NT2/D1 (cell line): ENCODE results near the gene YTHDC1.

Experiments
- DNase-seq: peaks from one replicate; pipeline ENCODE4 v3.0.0-alpha.2; 2011; ENCODE audit warnings: low read depth, low spot score
- H3K27me3 ChIP-seq: 2 replicates; pipeline ENCODE4 v1.6.0; 2011; ENCODE audit warnings: mild to moderate bottlenecking; ENCODE audit not compliant: insufficient read length, insufficient read depth
- H3K36me3 ChIP-seq: 2 replicates; pipeline ENCODE4 v1.6.1; 2011; ENCODE audit warnings: mild to moderate bottlenecking, low read length, mixed read lengths; ENCODE audit not compliant: insufficient read depth, insufficient read length
- H3K4me1 ChIP-seq: 2 replicates; pipeline ENCODE4 v1.5.1; 2011; ENCODE audit not compliant: insufficient read depth, insufficient read length
- H3K4me3 ChIP-seq: 2 replicates; pipeline ENCODE4 v1.5.1; 2011; ENCODE audit warnings: low read depth; ENCODE audit not compliant: insufficient read length
- H3K9ac ChIP-seq: 2 replicates; pipeline ENCODE4 v1.6.0; 2011; ENCODE audit warnings: low read depth; ENCODE audit not compliant: insufficient read length
- H3K9me3 ChIP-seq: 2 replicates; pipeline ENCODE4 v1.5.1; 2011; ENCODE audit warnings: mild to moderate bottlenecking, low read length; ENCODE audit not compliant: insufficient read depth
- SUZ12 ChIP-seq: IDR thresholded peaks from 2 replicates; pipeline ENCODE4 v1.6.1; 2011; ENCODE audit not compliant: insufficient read length, insufficient read depth; ENCODE audit errors: extremely low read depth
- YY1 ChIP-seq: IDR thresholded peaks from 2 replicates; pipeline ENCODE4 v1.6.1; 2011; ENCODE audit not compliant: insufficient read length, insufficient read depth
- ZNF274 ChIP-seq: IDR thresholded peaks from 2 replicates; pipeline ENCODE4 v1.6.1; 2011; ENCODE audit warnings: mild to moderate bottlenecking, low read depth, low read length

YTHDC1 gene

DNA sequence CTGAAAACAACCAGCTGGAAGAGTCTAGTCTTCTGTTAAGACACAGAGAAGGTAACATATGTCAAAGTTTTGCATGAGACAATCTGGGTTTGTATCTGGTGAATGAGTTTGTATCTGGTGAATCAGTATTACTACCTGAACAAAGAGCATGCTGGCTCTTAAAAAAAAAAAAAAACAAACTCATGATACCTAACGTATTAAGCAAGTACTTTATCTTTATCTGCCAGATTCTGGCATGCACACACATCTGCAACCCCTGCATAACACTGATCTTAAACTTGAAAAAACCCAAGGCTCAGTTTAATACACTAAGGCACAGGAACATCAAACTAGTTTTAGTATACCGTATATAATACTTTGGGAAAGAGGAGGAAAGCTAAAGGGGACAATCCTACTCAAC is 5.8 kb downstream of the YTHDC1 start:
- DNase-seq, result no peak
- no peaks in the 10 kb centered on the region for H3K9me3 ChIP-seq
- H3K4me3 ChIP-seq, result no peak overlapping the region
- no peaks in the 10 kb centered on the region for H3K27me3 ChIP-seq
- no peak overlapping the region for H3K9ac ChIP-seq
- no peaks in the 10 kb centered on the region for H3K4me1 ChIP-seq
- H3K36me3 ChIP-seq, result peaks cover 19% of the 10 kb centered on the region
- TF ChIP-seq YY1 (no peak), SUZ12 (no peak), ZNF274 (no peak)

GRCh38 chr4:68342134-68342533 is 7.8 kb downstream of the YTHDC1 start:
- no peak overlapping the region for H3K4me3 ChIP-seq
- no peak overlapping the region for H3K9ac ChIP-seq
- no peak for DNase-seq
- H3K36me3 ChIP-seq, result peaks cover 26% of the 10 kb centered on the region
- H3K4me1 ChIP-seq, result no peaks in the 10 kb centered on the region
- H3K27me3 ChIP-seq, result no peaks in the 10 kb centered on the region
- no peaks in the 10 kb centered on the region for H3K9me3 ChIP-seq
- TF ChIP-seq ZNF274 (no peak), YY1 (no peak), SUZ12 (no peak)

DNA sequence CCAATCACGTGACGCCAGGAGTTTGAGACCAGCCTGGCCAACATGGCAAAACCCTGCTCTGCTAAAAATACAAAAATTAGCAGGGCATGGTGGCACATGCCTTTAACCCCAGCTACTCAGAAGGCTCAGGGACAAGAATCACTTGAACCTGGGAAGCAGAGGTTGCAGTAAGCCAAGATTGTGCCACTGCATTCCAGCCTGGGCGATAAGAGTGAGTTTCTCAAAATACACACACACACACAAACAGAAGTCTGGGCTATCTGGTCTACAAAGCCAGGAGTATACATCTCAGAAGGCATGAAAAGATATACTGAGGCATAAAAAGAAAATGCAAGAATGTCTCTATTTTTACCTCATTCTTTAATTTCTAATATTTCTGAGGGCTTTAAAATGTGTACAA is 11.3 kb downstream of the YTHDC1 start:
- TF ChIP-seq ZNF274, result no peak
- TF ChIP-seq SUZ12, result no peak
- TF ChIP-seq YY1, result no peak
- DNase-seq, result no peak
- H3K4me1 ChIP-seq, result no peaks in the 10 kb centered on the region
- peaks cover 47% of the 10 kb centered on the region for H3K36me3 ChIP-seq
- H3K9ac ChIP-seq, result no peak overlapping the region
- H3K4me3 ChIP-seq, result no peak overlapping the region
- H3K9me3 ChIP-seq, result no peaks in the 10 kb centered on the region
- H3K27me3 ChIP-seq, result no peaks in the 10 kb centered on the region

DNA sequence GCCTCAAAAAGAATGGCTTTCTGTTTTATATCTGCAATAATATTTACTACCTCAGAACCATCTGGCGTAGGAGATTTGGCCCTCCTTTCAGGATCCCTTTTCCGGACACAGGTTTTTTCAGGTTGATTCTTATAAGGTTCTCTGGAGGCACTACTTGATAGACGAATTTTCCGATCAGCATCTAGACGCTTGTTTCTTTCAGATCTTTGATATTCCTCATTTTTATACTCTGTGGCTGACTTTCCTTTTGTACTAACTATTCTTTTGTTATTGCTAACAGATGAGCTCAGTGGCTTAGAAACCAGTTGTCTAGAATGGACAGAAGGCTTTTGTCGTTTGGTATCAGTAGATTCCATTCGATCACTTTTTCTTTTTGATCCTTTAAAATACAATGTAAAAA is 12.4 kb downstream of the YTHDC1 start:
- Histone ChIP-seq H3K4me1 (no peaks in the 10 kb centered on the region), H3K36me3 (peaks cover 58% of the 10 kb centered on the region), H3K4me3 (no peak overlapping the region), H3K9ac (no peak overlapping the region), H3K9me3 (no peaks in the 10 kb centered on the region), H3K27me3 (no peaks in the 10 kb centered on the region)
- TF ChIP-seq ZNF274, result no peak
- DNase-seq, result no peak

- no peak overlapping the region for H3K9ac ChIP-seq
- peaks cover 57% of the 10 kb centered on the region for H3K36me3 ChIP-seq
- H3K4me1 ChIP-seq, result no peaks in the 10 kb centered on the region
- no peaks in the 10 kb centered on the region for H3K9me3 ChIP-seq
- DNase-seq, result no peak
- H3K27me3 ChIP-seq, result no peaks in the 10 kb centered on the region
- no peak overlapping the region for H3K4me3 ChIP-seq
- TF ChIP-seq YY1 (no peak), SUZ12 (no peak), ZNF274 (no peak)
Measured at GRCh38 chr4:68337004-68337403, 12.9 kb downstream of the YTHDC1 start.

DNA sequence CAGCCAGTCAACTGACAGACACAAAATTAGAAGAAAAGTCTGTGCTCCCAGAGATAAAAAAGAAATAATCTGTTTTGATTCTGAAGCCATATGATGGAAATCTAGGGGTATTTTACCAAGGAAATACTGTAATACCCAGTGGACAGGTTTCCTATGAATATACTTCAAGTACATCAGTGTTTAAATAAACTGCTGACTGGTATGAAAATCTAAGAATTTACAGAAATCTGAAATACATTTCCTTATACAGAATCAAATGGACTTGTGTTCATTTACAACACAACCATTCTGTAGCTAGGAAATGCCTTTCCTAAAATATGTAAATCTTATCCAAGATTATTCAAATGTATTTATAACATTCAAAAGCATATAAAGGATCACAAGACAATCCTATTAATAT is 13.4 kb downstream of the YTHDC1 start:
- Histone ChIP-seq H3K27me3 (no peaks in the 10 kb centered on the region), H3K4me3 (no peak overlapping the region), H3K9ac (no peak overlapping the region), H3K4me1 (no peaks in the 10 kb centered on the region), H3K36me3 (peaks cover 58% of the 10 kb centered on the region), H3K9me3 (no peaks in the 10 kb centered on the region)
- TF ChIP-seq ZNF274 (no peak), YY1 (no peak), SUZ12 (no peak)
- DNase-seq, result no peak

DNA sequence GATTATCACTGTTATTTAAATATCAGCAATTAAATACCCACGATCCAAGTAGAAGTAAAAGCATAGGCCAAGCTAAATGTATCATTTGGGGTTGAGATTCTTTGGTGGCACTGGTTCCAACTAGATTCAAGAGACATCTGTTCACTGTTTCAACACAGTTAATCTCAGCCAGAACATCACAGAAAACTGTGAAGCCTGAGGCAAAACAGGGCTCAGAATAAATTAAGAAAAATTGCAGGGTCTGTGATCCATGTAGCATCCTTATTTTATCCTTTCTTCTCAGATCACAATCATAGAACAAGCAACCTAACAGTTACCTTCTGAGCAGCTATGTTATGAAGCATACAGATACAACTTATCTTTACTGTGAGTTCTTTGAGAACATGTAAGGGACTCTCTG is 23.7 kb downstream of the YTHDC1 start:
- H3K9ac ChIP-seq, result no peak overlapping the region
- TF ChIP-seq ZNF274, result no peak
- TF ChIP-seq SUZ12, result no peak
- no peak for TF ChIP-seq YY1
- no peaks in the 10 kb centered on the region for H3K4me1 ChIP-seq
- H3K9me3 ChIP-seq, result no peaks in the 10 kb centered on the region
- DNase-seq, result no peak
- H3K27me3 ChIP-seq, result no peaks in the 10 kb centered on the region
- no peak overlapping the region for H3K4me3 ChIP-seq
- H3K36me3 ChIP-seq, result peaks cover 80% of the 10 kb centered on the region

GRCh38 chr4:68324519-68325262 is 25.2 kb downstream of the YTHDC1 start:
- no peaks in the 10 kb centered on the region for H3K9me3 ChIP-seq
- H3K9ac ChIP-seq, result no peak overlapping the region
- H3K4me1 ChIP-seq, result no peaks in the 10 kb centered on the region
- H3K4me3 ChIP-seq, result no peak overlapping the region
- no peak for DNase-seq
- H3K27me3 ChIP-seq, result no peaks in the 10 kb centered on the region
- peaks cover 70% of the 10 kb centered on the region for H3K36me3 ChIP-seq
- TF ChIP-seq SUZ12 (no peak), ZNF274 (no peak), YY1 (no peak)
